ENCODE data around the gene HTR7.
"Not testable (repeated sequence)": the region's sequence is repeated elsewhere in the genome, so short reads cannot be mapped to it uniquely, and the experiment has no call there.

Gene HTR7

GRCh38 chr10:90856964-90857634 lies 740 bp downstream of the HTR7 start:
- no peak for DNase-seq

- no peak for DNase-seq
These were observed 1.6 kb downstream of the HTR7 start for GRCh38 chr10:90856261-90856660.

- no peak for DNase-seq
These were observed 2.7 kb downstream of the HTR7 start for GRCh38 chr10:90855126-90855525.

GRCh38 chr10:90849956-90850749 lies 7.7 kb downstream of the HTR7 start:
- DNase-seq, result no peak

- DNase-seq, result peak; percentile 75
These were observed 10.4 kb downstream of the HTR7 start for GRCh38 chr10:90847436-90847835.

- no peak for DNase-seq
These were observed 11.1 kb downstream of the HTR7 start for GRCh38 chr10:90846746-90847145.

GRCh38 chr10:90845726-90846125 lies 12.1 kb downstream of the HTR7 start:
- DNase-seq, result no peak

- DNase-seq, result no peak
These were observed 15.1 kb downstream of the HTR7 start for GRCh38 chr10:90842725-90843124.

- no peak for DNase-seq
These were observed 20.4 kb downstream of the HTR7 start for GRCh38 chr10:90837486-90837885.

GRCh38 chr10:90834326-90834725 lies 23.5 kb downstream of the HTR7 start:
- peak; percentile 14 for DNase-seq

- DNase-seq, result no peak
These were observed 25.7 kb downstream of the HTR7 start for GRCh38 chr10:90832111-90832510.

GRCh38 chr10:90822508-90822907 lies 35.3 kb downstream of the HTR7 start:
- DNase-seq, result no peak

- DNase-seq, result not testable (repeated sequence)
These were observed 36.0 kb downstream of the HTR7 start for GRCh38 chr10:90821864-90822263.

GRCh38 chr10:90819911-90820310 lies 37.9 kb downstream of the HTR7 start:
- DNase-seq, result no peak

GRCh38 chr10:90818736-90819135 lies 39.1 kb downstream of the HTR7 start:
- no peak for DNase-seq

- DNase-seq, result peak; percentile 77
These were observed 40.5 kb downstream of the HTR7 start for GRCh38 chr10:90817128-90817889.

- no peak for DNase-seq
These were observed 41.4 kb downstream of the HTR7 start for GRCh38 chr10:90816466-90816865.

- no peak for DNase-seq
These were observed 44.1 kb downstream of the HTR7 start for GRCh38 chr10:90813594-90814365.

GRCh38 chr10:90807106-90807505 lies 50.7 kb downstream of the HTR7 start:
- DNase-seq, result not testable (repeated sequence)

GRCh38 chr10:90806677-90807076 lies 51.2 kb downstream of the HTR7 start:
- DNase-seq, result no peak

- DNase-seq, result no peak
These were observed 52.6 kb downstream of the HTR7 start for GRCh38 chr10:90805206-90805605.

GRCh38 chr10:90804354-90804753 lies 53.5 kb downstream of the HTR7 start:
- no peak for DNase-seq

- DNase-seq, result peak; percentile 32
These were observed 56.2 kb downstream of the HTR7 start for GRCh38 chr10:90801608-90802007.

Data from OCI-M1 (cell line).